ENCODE measurements around the gene CRYBG2.
"Not testable (repeated sequence)": the region's sequence is repeated elsewhere in the genome, so short reads cannot be mapped to it uniquely, and the experiment has no call there.

The CRYBG2 gene

GRCh38 chr1:26350343-26350700, 3.6 kb downstream of the CRYBG2 start:
- DNase-seq, result no peak

- DNase-seq, result no peak
Measured at GRCh38 chr1:26349877-26350244, 4.1 kb downstream of the CRYBG2 start.

- DNase-seq, result no peak
Measured at GRCh38 chr1:26349188-26349876, 4.6 kb downstream of the CRYBG2 start.

GRCh38 chr1:26346274-26347033, 7.5 kb downstream of the CRYBG2 start:
- no peak for DNase-seq

- DNase-seq, result no peak
Measured at GRCh38 chr1:26345718-26346117, 8.2 kb downstream of the CRYBG2 start.

- DNase-seq, result no peak
Measured at GRCh38 chr1:26344147-26344920, 9.6 kb downstream of the CRYBG2 start.

GRCh38 chr1:26340047-26340481, 13.9 kb downstream of the CRYBG2 start:
- no peak for DNase-seq

- DNase-seq, result no peak
Measured at GRCh38 chr1:26338670-26339069, 15.3 kb downstream of the CRYBG2 start.

GRCh38 chr1:26337625-26338024, 16.3 kb downstream of the CRYBG2 start:
- no peak for DNase-seq

GRCh38 chr1:26337206-26337535, 16.8 kb downstream of the CRYBG2 start:
- DNase-seq, result no peak

- DNase-seq, result peak; percentile 72
Measured at GRCh38 chr1:26336477-26337205, 17.3 kb downstream of the CRYBG2 start.

- no peak for DNase-seq
Measured at GRCh38 chr1:26335774-26336476, 18.0 kb downstream of the CRYBG2 start.

- not testable (repeated sequence) for DNase-seq
Measured at GRCh38 chr1:26333312-26333711, 20.6 kb downstream of the CRYBG2 start.

GRCh38 chr1:26330276-26330675, 23.7 kb downstream of the CRYBG2 start:
- no peak for DNase-seq

GRCh38 chr1:26329380-26329779, 24.6 kb downstream of the CRYBG2 start:
- DNase-seq, result not testable (repeated sequence)

GRCh38 chr1:26328597-26328996, 25.3 kb downstream of the CRYBG2 start:
- no peak for DNase-seq

GRCh38 chr1:26327956-26328362, 26.0 kb downstream of the CRYBG2 start:
- DNase-seq, result no peak

GRCh38 chr1:26324550-26324949, 29.4 kb downstream of the CRYBG2 start:
- no peak for DNase-seq

- DNase-seq, result no peak
Measured at GRCh38 chr1:26323382-26323781, 30.5 kb downstream of the CRYBG2 start.

GRCh38 chr1:26322042-26322331, 31.9 kb downstream of the CRYBG2 start:
- no peak for DNase-seq

GRCh38 chr1:26321315-26322041, 32.5 kb downstream of the CRYBG2 start:
- peak; percentile 22 for DNase-seq

- DNase-seq, result no peak
Measured at GRCh38 chr1:26320896-26321295, 33.0 kb downstream of the CRYBG2 start.
